Measurements from ENCODE around the gene TMEM132C. TPM values are rescaled to one million over a fixed set of nuclear protein-coding genes. Genes with fewer than 3 reads are reported as not detected.
"Not testable (repeated sequence)": the region's sequence is repeated elsewhere in the genome, so short reads cannot be mapped to it uniquely, and the experiment has no call there.

Gene TMEM132C
- polyA plus RNA-seq, 2 donors: 0.43 to 0.65 TPM

DNA sequence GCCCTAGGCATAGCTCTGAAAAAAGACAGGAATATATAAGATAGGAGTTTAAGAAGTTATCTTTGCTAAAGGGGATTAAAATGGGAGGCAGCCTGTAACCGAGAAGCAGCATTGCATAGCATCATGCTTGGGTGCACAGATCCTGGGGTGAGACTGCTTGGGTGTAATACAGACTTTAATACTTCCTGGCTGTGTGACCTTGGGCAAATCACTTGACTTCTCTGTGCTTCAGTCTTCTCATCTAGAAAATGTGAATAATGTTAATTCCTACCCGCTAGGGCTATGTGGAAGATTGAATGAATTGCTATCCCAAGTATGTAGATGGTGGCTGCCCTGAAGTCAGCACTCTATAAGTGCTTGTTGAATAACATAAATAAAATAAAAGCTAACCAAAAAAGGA is 204.5 kb downstream of the TMEM132C start:
- WGBS, 2 donors: 80 to 89% methylated on average over 2 of the region's 2 CpGs
- Histone ChIP-seq H3K27me3 (ENCODE audit: control insufficient read depth in 1 of 2, insufficient read depth in 2 of 2, low read length in 2 of 2) (no peaks in the 10 kb centered on the region), H3K36me3 (ENCODE audit: control insufficient read depth in 2 of 2, insufficient read depth in 2 of 2, low read length in 1 of 2) (no peaks in the 10 kb centered on the region), H3K4me3 (ENCODE audit: low read depth in 1 of 2, low read length in 2 of 2) (no peak overlapping the region), H3K9me3 (ENCODE audit: control insufficient read depth in 2 of 2, insufficient read depth in 1 of 2, low read depth in 1 of 2, low read length in 1 of 2) (peaks cover 0 to 8% of the 10 kb centered on the region in 2 donors), H3K27ac (ENCODE audit: low read depth in 2 of 2, low read length in 1 of 2) (no peak overlapping the region), H3K4me1 (ENCODE audit: control insufficient read depth in 2 of 2, insufficient read depth in 2 of 2, low read length in 1 of 2) (no peaks in the 10 kb centered on the region)

DNA sequence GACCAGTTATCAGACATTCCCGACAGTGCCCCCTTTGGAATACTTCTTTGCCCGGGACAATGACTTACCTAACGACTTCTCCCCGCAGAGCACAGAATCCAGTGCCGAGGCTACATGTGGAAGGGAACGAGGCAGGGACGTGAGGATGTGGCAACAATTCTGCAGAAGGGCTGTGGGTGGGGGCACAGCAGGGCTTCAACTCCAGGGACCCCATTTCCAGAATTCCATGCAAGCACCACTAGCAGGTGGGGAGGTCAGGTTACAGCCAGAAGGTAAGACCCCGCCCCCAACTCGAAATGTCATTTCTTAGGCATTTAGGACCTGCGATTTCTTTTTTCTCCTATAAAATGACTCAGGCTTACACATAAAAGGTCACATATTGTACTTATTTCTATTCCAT is 207.9 kb downstream of the TMEM132C start:
- WGBS, 2 donors: 74 to 79% methylated on average over 10 of the region's 10 CpGs

DNA sequence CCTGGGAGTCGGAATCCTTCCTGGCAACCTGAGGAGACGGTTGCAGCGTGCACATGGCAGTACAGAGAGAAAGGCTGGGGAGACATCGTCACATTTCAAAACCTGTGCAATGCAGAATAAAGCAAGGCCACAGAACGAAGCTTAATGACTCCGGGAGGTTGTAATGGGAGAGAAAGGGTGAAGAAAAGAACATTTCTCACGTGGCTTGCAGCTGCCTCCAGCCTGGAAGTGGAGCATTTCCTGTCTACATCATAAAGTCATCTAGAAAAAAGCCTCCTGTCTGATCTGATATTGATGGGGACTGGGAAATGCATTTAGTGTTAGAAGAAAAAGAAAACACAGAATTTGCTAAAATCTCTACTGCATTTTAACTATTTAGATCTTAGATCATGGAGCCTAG is 209.3 kb downstream of the TMEM132C start:
- Histone ChIP-seq H3K36me3 (ENCODE audit: control insufficient read depth in 2 of 2, insufficient read depth in 2 of 2, low read length in 1 of 2) (no peaks in the 10 kb centered on the region), H3K4me1 (ENCODE audit: control insufficient read depth in 2 of 2, insufficient read depth in 2 of 2, low read length in 1 of 2) (no peaks in the 10 kb centered on the region), H3K9me3 (ENCODE audit: control insufficient read depth in 2 of 2, insufficient read depth in 1 of 2, low read depth in 1 of 2, low read length in 1 of 2) (peaks cover 5 to 12% of the 10 kb centered on the region in 2 donors), H3K27ac (ENCODE audit: low read depth in 2 of 2, low read length in 1 of 2) (no peak overlapping the region), H3K27me3 (ENCODE audit: control insufficient read depth in 1 of 2, insufficient read depth in 2 of 2, low read length in 2 of 2) (no peaks in the 10 kb centered on the region), H3K4me3 (ENCODE audit: low read depth in 1 of 2, low read length in 2 of 2) (no peak overlapping the region)
- WGBS, 2 donors: 51 to 58% methylated on average over 7 of the region's 7 CpGs

More for the DNA sequence above, 207.9 kb downstream of the TMEM132C start:
- Histone ChIP-seq H3K9me3 (ENCODE audit: control insufficient read depth in 2 of 2, insufficient read depth in 1 of 2, low read depth in 1 of 2, low read length in 1 of 2) (peaks cover 0 to 4% of the 10 kb centered on the region in 2 donors), H3K27ac (ENCODE audit: low read depth in 2 of 2, low read length in 1 of 2) (no peak overlapping the region), H3K27me3 (ENCODE audit: control insufficient read depth in 1 of 2, insufficient read depth in 2 of 2, low read length in 2 of 2) (no peaks in the 10 kb centered on the region), H3K4me1 (ENCODE audit: control insufficient read depth in 2 of 2, insufficient read depth in 2 of 2, low read length in 1 of 2) (no peaks in the 10 kb centered on the region), H3K36me3 (ENCODE audit: control insufficient read depth in 2 of 2, insufficient read depth in 2 of 2, low read length in 1 of 2) (no peaks in the 10 kb centered on the region), H3K4me3 (ENCODE audit: low read depth in 1 of 2, low read length in 2 of 2) (no peak overlapping the region)

DNA sequence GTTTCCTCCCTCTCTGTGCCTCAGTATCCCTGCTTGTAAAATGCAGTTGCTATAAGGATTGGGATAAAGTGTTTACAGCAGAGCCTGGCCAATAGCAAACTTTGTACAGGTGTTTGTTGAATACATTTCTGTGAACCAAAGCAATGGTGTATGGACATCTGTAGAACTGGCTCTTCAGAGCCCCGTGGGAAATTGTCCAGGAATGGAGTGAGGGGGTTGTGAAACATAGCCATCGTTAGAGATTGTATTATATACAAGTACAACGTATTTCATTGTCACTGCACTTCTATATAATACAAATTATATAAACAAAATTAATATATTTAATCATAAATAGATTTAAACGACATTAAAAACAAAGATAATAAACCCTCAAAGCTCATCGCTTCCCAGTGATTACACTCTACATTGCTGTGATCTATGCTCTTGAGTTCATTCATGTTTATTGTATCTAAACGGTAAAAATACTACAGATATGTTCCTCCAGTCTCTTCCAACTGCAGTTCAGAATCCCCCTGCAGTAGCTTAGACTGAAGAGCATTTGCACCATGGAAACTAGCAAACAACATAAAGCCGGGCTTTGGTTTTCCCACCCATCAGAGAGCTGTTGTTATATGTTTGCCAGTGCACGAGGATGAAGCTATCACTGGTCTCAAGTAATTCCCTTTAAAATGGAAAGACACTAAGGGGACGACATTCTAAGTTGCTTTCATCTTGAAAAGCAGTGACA is 216.7 kb downstream of the TMEM132C start:
- Histone ChIP-seq H3K27me3 (ENCODE audit: control insufficient read depth in 1 of 2, insufficient read depth in 2 of 2, low read length in 2 of 2) (no peaks in the 10 kb centered on the region), H3K27ac (ENCODE audit: low read depth in 2 of 2, low read length in 1 of 2) (no peak overlapping the region)
- 67 to 69% methylated on average over 9 of the region's 9 CpGs for WGBS, 2 donors

DNA sequence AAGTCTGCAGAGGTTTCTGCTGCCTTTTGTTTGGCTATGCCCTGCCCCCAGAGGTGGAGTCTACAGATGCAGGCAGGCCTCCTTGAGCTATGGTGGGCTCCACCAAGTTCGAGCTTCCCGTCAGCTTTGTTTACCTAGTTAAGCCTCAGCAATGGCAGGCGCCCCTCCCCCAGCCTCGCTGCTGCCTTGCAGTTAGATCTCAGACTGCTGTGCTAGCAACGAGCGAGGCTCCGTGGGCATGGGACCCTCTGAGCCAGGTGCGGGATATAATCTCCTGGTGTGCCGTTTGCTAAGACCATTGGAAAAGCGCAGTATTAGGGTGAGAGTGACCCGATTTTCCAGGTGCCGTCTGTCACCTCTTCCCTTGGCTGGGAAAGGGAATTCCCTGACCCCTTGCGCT is 230.4 kb downstream of the TMEM132C start:
- H3K4me3 ChIP-seq (ENCODE audit: low read depth in 1 of 2, low read length in 2 of 2); H3K36me3 ChIP-seq (ENCODE audit: control insufficient read depth in 2 of 2, insufficient read depth in 2 of 2, low read length in 1 of 2); H3K4me1 ChIP-seq (ENCODE audit: control insufficient read depth in 2 of 2, insufficient read depth in 2 of 2, low read length in 1 of 2); H3K27ac ChIP-seq (ENCODE audit: low read depth in 2 of 2, low read length in 1 of 2); H3K9me3 ChIP-seq (ENCODE audit: control insufficient read depth in 2 of 2, insufficient read depth in 1 of 2, low read depth in 1 of 2, low read length in 1 of 2); H3K27me3 ChIP-seq (ENCODE audit: control insufficient read depth in 1 of 2, insufficient read depth in 2 of 2, low read length in 2 of 2): not testable (repeated sequence)
- 83 to 92% methylated on average over 13 of the region's 13 CpGs for WGBS, 2 donors

More for the DNA sequence above, 216.7 kb downstream of the TMEM132C start:
- Histone ChIP-seq H3K36me3 (ENCODE audit: control insufficient read depth in 2 of 2, insufficient read depth in 2 of 2, low read length in 1 of 2) (no peaks in the 10 kb centered on the region), H3K9me3 (ENCODE audit: control insufficient read depth in 2 of 2, insufficient read depth in 1 of 2, low read depth in 1 of 2, low read length in 1 of 2) (peaks cover 5 to 10% of the 10 kb centered on the region in 2 donors), H3K4me3 (ENCODE audit: low read depth in 1 of 2, low read length in 2 of 2) (no peak overlapping the region), H3K4me1 (ENCODE audit: control insufficient read depth in 2 of 2, insufficient read depth in 2 of 2, low read length in 1 of 2) (no peaks in the 10 kb centered on the region)

DNA sequence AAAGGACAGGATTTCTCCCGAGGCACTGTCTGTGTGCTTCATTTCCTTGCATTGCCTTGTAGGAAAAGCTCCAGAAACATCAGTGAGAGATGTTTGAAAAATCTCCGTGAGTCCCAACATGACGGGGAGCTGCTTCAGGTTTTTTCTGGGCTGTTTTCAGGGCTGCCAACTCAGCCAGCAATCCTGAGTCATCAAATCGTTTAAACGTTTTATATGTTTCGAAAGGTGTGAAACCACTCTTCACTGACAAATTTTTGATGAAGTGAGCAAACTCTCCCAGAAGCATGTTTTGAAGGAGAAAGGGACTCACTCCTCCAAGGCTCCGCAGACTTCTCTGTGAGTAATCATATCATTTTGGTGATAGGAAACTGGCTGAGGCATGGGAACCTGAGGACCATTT is 240.5 kb downstream of the TMEM132C start:
- WGBS, 2 donors: 78 to 83% methylated on average over 7 of the region's 7 CpGs
- Histone ChIP-seq H3K27me3 (ENCODE audit: control insufficient read depth in 1 of 2, insufficient read depth in 2 of 2, low read length in 2 of 2) (no peaks in the 10 kb centered on the region), H3K4me3 (ENCODE audit: low read depth in 1 of 2, low read length in 2 of 2) (no peak overlapping the region), H3K36me3 (ENCODE audit: control insufficient read depth in 2 of 2, insufficient read depth in 2 of 2, low read length in 1 of 2) (no peaks in the 10 kb centered on the region), H3K4me1 (ENCODE audit: control insufficient read depth in 2 of 2, insufficient read depth in 2 of 2, low read length in 1 of 2) (no peaks in the 10 kb centered on the region), H3K9me3 (ENCODE audit: control insufficient read depth in 2 of 2, insufficient read depth in 1 of 2, low read depth in 1 of 2, low read length in 1 of 2) (peaks cover 13 to 34% of the 10 kb centered on the region in 2 donors), H3K27ac (ENCODE audit: low read depth in 2 of 2, low read length in 1 of 2) (no peak overlapping the region)

DNA sequence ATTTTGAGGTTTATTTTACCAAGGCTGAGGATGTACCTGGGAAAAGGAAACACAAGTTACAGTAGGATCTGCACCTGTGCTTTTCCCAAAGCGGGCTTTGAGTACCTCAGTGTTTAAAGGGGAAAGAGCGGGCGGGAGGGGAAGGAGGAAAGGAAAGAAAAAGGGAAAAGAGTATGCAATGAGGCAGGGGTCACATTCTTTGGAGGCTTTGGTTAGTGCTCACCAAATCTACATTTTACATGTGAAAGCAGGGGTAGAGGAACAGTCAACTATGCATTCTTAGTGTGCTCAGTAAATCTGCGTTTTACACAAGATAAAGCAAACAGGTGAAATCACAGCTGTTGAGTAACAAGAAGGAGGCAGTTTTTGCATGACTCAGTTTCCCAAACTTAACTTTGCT is 242.2 kb downstream of the TMEM132C start:
- H3K9me3 ChIP-seq (ENCODE audit: control insufficient read depth in 2 of 2, insufficient read depth in 1 of 2, low read depth in 1 of 2, low read length in 1 of 2): peaks cover 13 to 37% of the 10 kb centered on the region in 2 donors
- no peaks in the 10 kb centered on the region for H3K36me3 ChIP-seq (ENCODE audit: control insufficient read depth in 2 of 2, insufficient read depth in 2 of 2, low read length in 1 of 2)
- H3K27ac ChIP-seq (ENCODE audit: low read depth in 2 of 2, low read length in 1 of 2): no peak overlapping the region
- no peaks in the 10 kb centered on the region for H3K4me1 ChIP-seq (ENCODE audit: control insufficient read depth in 2 of 2, insufficient read depth in 2 of 2, low read length in 1 of 2)
- no peaks in the 10 kb centered on the region for H3K27me3 ChIP-seq (ENCODE audit: control insufficient read depth in 1 of 2, insufficient read depth in 2 of 2, low read length in 2 of 2)
- 88 to 89% methylated on average over 4 of the region's 4 CpGs for WGBS, 2 donors
- no peak overlapping the region for H3K4me3 ChIP-seq (ENCODE audit: low read depth in 1 of 2, low read length in 2 of 2)

DNA sequence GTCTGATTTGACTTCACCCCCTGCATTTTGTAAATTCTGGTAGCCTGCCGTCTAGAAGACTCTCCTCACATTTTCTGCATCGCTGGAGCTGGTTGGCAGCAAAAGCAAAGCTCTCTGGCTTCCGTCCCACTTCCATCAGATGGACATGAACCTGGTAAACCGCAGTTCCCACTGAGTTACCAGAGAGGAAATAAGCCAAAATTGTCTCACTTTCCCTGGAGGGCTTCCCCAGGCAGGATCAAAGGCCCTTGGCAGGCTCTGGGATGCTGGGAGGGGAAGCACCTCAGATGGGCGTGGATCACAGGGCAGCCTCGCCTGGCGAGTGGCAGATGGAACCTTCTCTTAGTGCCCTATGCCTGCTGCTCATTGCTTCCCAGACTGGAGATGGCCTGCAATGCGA is 243.5 kb downstream of the TMEM132C start:
- Histone ChIP-seq H3K4me3 (ENCODE audit: low read depth in 1 of 2, low read length in 2 of 2) (no peak overlapping the region), H3K4me1 (ENCODE audit: control insufficient read depth in 2 of 2, insufficient read depth in 2 of 2, low read length in 1 of 2) (no peaks in the 10 kb centered on the region), H3K9me3 (ENCODE audit: control insufficient read depth in 2 of 2, insufficient read depth in 1 of 2, low read depth in 1 of 2, low read length in 1 of 2) (peaks cover 11 to 40% of the 10 kb centered on the region in 2 donors), H3K27me3 (ENCODE audit: control insufficient read depth in 1 of 2, insufficient read depth in 2 of 2, low read length in 2 of 2) (no peaks in the 10 kb centered on the region), H3K27ac (ENCODE audit: low read depth in 2 of 2, low read length in 1 of 2) (no peak overlapping the region), H3K36me3 (ENCODE audit: control insufficient read depth in 2 of 2, insufficient read depth in 2 of 2, low read length in 1 of 2) (no peaks in the 10 kb centered on the region)
- 70 to 79% methylated on average over 8 of the region's 8 CpGs for WGBS, 2 donors

DNA sequence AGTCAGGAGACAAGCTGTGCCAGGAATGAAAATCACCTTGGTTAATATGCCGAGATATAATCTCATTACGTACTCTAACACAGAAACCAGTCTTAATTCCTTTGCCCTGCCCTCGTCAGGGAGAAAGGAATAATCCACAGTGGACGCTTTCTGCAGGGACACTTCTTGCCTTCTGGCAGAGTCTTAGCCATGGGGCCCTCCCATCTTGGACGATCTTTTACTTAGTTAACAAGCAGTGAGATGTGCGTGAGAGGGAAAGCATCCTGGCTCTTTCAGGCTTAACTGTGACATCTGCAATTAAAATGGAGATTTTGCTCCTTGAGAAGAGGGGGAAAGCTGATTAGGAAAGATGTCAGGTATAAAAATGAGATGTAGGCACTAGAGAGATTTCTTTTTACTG is 246.4 kb downstream of the TMEM132C start:
- H3K36me3 ChIP-seq (ENCODE audit: control insufficient read depth in 2 of 2, insufficient read depth in 2 of 2, low read length in 1 of 2): no peaks in the 10 kb centered on the region

DNA sequence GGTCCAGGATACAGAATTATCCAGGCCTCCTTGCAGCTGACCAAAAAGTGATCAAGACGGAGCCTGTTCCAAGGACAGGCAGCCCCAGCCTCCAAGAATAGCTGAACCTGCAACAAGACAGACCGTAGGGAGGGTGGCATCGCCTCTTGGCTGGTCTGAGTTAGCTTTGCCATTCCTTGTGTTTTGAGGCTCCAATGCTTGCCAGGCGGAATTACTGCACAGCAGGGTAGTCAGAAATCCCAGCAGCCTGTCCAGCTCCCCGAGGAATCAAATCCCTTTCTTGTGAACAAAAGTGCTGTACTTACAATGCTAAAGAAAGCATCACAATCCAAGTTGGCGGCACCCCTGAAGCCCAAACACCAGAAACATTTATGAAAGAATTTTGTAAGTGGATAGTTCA is 246.9 kb downstream of the TMEM132C start:
- Histone ChIP-seq H3K27me3 (ENCODE audit: control insufficient read depth in 1 of 2, insufficient read depth in 2 of 2, low read length in 2 of 2) (no peaks in the 10 kb centered on the region), H3K4me3 (ENCODE audit: low read depth in 1 of 2, low read length in 2 of 2) (no peak overlapping the region), H3K27ac (ENCODE audit: low read depth in 2 of 2, low read length in 1 of 2) (no peak overlapping the region), H3K36me3 (ENCODE audit: control insufficient read depth in 2 of 2, insufficient read depth in 2 of 2, low read length in 1 of 2) (no peaks in the 10 kb centered on the region), H3K9me3 (ENCODE audit: control insufficient read depth in 2 of 2, insufficient read depth in 1 of 2, low read depth in 1 of 2, low read length in 1 of 2) (peaks cover 11 to 24% of the 10 kb centered on the region in 2 donors), H3K4me1 (ENCODE audit: control insufficient read depth in 2 of 2, insufficient read depth in 2 of 2, low read length in 1 of 2) (no peaks in the 10 kb centered on the region)
- WGBS, 2 donors: 53 to 59% methylated on average over 6 of the region's 6 CpGs

More for the DNA sequence above, 246.4 kb downstream of the TMEM132C start:
- Histone ChIP-seq H3K4me1 (ENCODE audit: control insufficient read depth in 2 of 2, insufficient read depth in 2 of 2, low read length in 1 of 2) (no peaks in the 10 kb centered on the region), H3K27me3 (ENCODE audit: control insufficient read depth in 1 of 2, insufficient read depth in 2 of 2, low read length in 2 of 2) (no peaks in the 10 kb centered on the region), H3K9me3 (ENCODE audit: control insufficient read depth in 2 of 2, insufficient read depth in 1 of 2, low read depth in 1 of 2, low read length in 1 of 2) (peaks cover 11 to 28% of the 10 kb centered on the region in 2 donors), H3K4me3 (ENCODE audit: low read depth in 1 of 2, low read length in 2 of 2) (no peak overlapping the region), H3K27ac (ENCODE audit: low read depth in 2 of 2, low read length in 1 of 2) (no peak overlapping the region)
- WGBS, 2 donors: 64 to 65% methylated on average over 6 of the region's 6 CpGs
